Ovary (tissue), 9 donors: ENCODE measurements around the gene FAM162B. TPM values are rescaled to one million over a fixed set of nuclear protein-coding genes. Genes with fewer than 3 reads are reported as not detected.
A peak's percentile ranks its signal among the peaks of the same experiment; 100 is the strongest.

Experiments
- DNase-seq, 5 donors: peaks; one replicate each; pipeline ENCODE4 v3.0.0-alpha.2; 2019 to 2020
- H3K27ac ChIP-seq, 2 donors: fragments of 200-600 bp; one replicate each; pipeline versions ENCODE4 v1.5.1 to v1.8.0; 2019 to 2022
- H3K27me3 ChIP-seq: fragments of 200-600 bp; one replicate; pipeline ENCODE4 v1.8.0; 2022
- H3K36me3 ChIP-seq: fragments of 200-600 bp; sonication (generic); one replicate; pipeline ENCODE4 v1.5.1; 2019
- H3K4me1 ChIP-seq: one replicate; pipeline ENCODE4 v1.8.1; 2013; ENCODE audit warnings: mild to moderate bottlenecking, moderate library complexity; ENCODE audit not compliant: insufficient read depth
- H3K4me3 ChIP-seq: fragments of 200-600 bp; sonication (generic); one replicate; pipeline ENCODE4 v1.5.1; 2017
- H3K9me3 ChIP-seq, 2 donors: fragments of 200-600 bp in 1 of 2; sonication (generic) in 1 of 2; one replicate each; pipeline versions ENCODE4 v1.5.1 to v1.8.1; 2013 to 2019; ENCODE audit warnings: mild to moderate bottlenecking in 1 of 2, moderate library complexity in 1 of 2
- CTCF ChIP-seq, 3 donors: fragments of 450-650 bp in 2 of 3; fragments of 200-600 bp in 1 of 3; IDR thresholded peaks; one replicate each; pipeline versions ENCODE4 v1.5.1 to v1.8.0; 2016 to 2022; ENCODE audit warnings: antibody characterized with exemption in 3 of 3, mild to moderate bottlenecking in 1 of 3
- EP300 ChIP-seq: sonication (generic); formaldehyde crosslinking; IDR thresholded peaks from one replicate; pipeline ENCODE4 v1.6.1; 2017; ENCODE audit warnings: antibody characterized with exemption
- POLR2A ChIP-seq: fragments of 450-650 bp; IDR thresholded peaks from one replicate; pipeline ENCODE4 v1.6.1; 2017; ENCODE audit warnings: antibody characterized with exemption, mild to moderate bottlenecking, moderate library complexity
- WGBS, 3 donors: extraction: QIAGEN DNeasy Blood & Tissue Kit in 1 of 3; methylation state at CpG; one replicate each; pipeline versions ENCODE4 v1.1.5 to v1.1.7; 2013 to 2017; 5-methylcytosine and 5-hydroxymethylcytosine counted together
- intact Hi-C, 4 donors: fragments of 100-400 bp; cut with DNase I; formaldehyde crosslinking; loops; one replicate each; pipeline versions ENCODE4 v1.11.0 to v1.15.1; 2022 to 2023
- polyA plus RNA-seq, 2 donors: library from polyadenylated mRNA; stranded (reverse); fragments of 200-250 nt in 1 of 2; fragments of 350-450 nt in 1 of 2; fragmentation: Illumina TruSeq in 1 of 2; extraction: RNeasy Lipid Tissue Mini Kit (QIAGEN cat#74804) in 1 of 2; gene quantifications; one replicate each; pipeline ENCODE4 v1.2.3, GENCODE V29; 2013 to 2014
- total RNA-seq, 7 donors: library from RNA; depleted of rRNA in 2 of 7; stranded (reverse); fragments of >200 nt in 2 of 7; fragmentation: NEBNext Ultra II Directional in 3 of 7; extraction: Animal tissue kit (Norgen Biotek cat#: 25700) in 3 of 7; gene quantifications; one replicate each; pipeline versions ENCODE4 v1.1.0 to v1.2.4, GENCODE V29; 2016 to 2023
- donor health status: DM: no; HTN: no; CAD: no; lungs with moderate emphysema.
- donor health status: DM: no; HTN: no; CAD: no.
- donor health status: Bipolar disorder and iron deficiency.
- donor health status: DM: yes; HTN: yes; CAD: no.
- donor health status: DM: no; HTN: no; CAD: no.
- donor health status: DM: yes; HTN: yes; CAD: no.

Gene FAM162B
- total and polyA plus RNA-seq, 9 donors: 2.2 to 11.6 (median 6.4) TPM

GRCh38 chr6:116773886-116774285, 8.4 kb upstream of the FAM162B start:
- TF ChIP-seq CTCF (IDR thresholded peaks at IDR 0.05) (no peak), POLR2A (no peak), EP300 (no peak)
- Histone ChIP-seq H3K9me3 (no peaks in the 10 kb centered on the region), H3K27ac (no peak overlapping the region), H3K4me1 (no peaks in the 10 kb centered on the region), H3K27me3 (no peaks in the 10 kb centered on the region), H3K4me3 (no peak overlapping the region), H3K36me3 (no peaks in the 10 kb centered on the region)
- no peak for DNase-seq
- WGBS, 3 donors: 59 to 69% (median 59%) methylated on average over 1 of the region's 1 CpG
- intact Hi-C loops: no loop called here

GRCh38 chr6:116772450-116772849, 6.9 kb upstream of the FAM162B start:
- H3K9me3 ChIP-seq: no peaks in the 10 kb centered on the region
- H3K27ac ChIP-seq: no peak overlapping the region
- H3K4me3 ChIP-seq: no peak overlapping the region
- no peaks in the 10 kb centered on the region for H3K36me3 ChIP-seq
- no peak for DNase-seq
- no peaks in the 10 kb centered on the region for H3K4me1 ChIP-seq
- WGBS, 3 donors: 75 to 87% (median 79%) methylated on average over 1 of the region's 1 CpG
- no peak for TF ChIP-seq POLR2A
- no peaks in the 10 kb centered on the region for H3K27me3 ChIP-seq
- intact Hi-C loops: no loop called here

GRCh38 chr6:116767715-116768114, 2.2 kb upstream of the FAM162B start:
- H3K9me3 ChIP-seq: peaks cover 0 to 4% of the 10 kb centered on the region in 2 donors
- no peak overlapping the region for H3K27ac ChIP-seq
- H3K27me3 ChIP-seq: no peaks in the 10 kb centered on the region
- no peaks in the 10 kb centered on the region for H3K36me3 ChIP-seq
- intact Hi-C loops: no loop called here
- H3K4me3 ChIP-seq: no peak overlapping the region
- WGBS, 3 donors: 22 to 36% (median 33%) methylated on average over 2 of the region's 2 CpGs
- peaks cover 9% of the 10 kb centered on the region for H3K4me1 ChIP-seq
- TF ChIP-seq POLR2A (no peak), EP300 (no peak), CTCF (IDR thresholded peaks at IDR 0.05) (no peak)
- no peak for DNase-seq

GRCh38 chr6:116766506-116767176, 1.1 kb upstream of the FAM162B start:
- Histone ChIP-seq H3K36me3 (no peaks in the 10 kb centered on the region), H3K9me3 (peaks cover 0 to 4% of the 10 kb centered on the region in 2 donors), H3K4me3 (no peak overlapping the region), H3K27ac (no peak overlapping the region), H3K4me1 (peaks cover 9% of the 10 kb centered on the region), H3K27me3 (no peaks in the 10 kb centered on the region)
- intact Hi-C loops: no loop called here
- WGBS, 3 donors: 74 to 80% (median 76%) methylated on average over 5 of the region's 5 CpGs
- DNase-seq: no peak
- TF ChIP-seq POLR2A (no peak), CTCF (IDR thresholded peaks at IDR 0.05) (no peak), EP300 (no peak)

GRCh38 chr6:116764629-116764960, 924 bp downstream of the FAM162B start:
- peak in 4 of 5 donors; percentile 16 to 43 (median 20) for DNase-seq
- WGBS, 3 donors: 31 to 44% (median 39%) methylated on average over 19 of the region's 19 CpGs
- Histone ChIP-seq H3K27me3 (no peaks in the 10 kb centered on the region), H3K36me3 (no peaks in the 10 kb centered on the region), H3K4me3 (peak overlapping the region; percentile 57), H3K4me1 (peaks cover 9% of the 10 kb centered on the region), H3K9me3 (peaks cover 0 to 4% of the 10 kb centered on the region in 2 donors), H3K27ac (no peak overlapping the region)
- intact Hi-C loops: no loop called here
- TF ChIP-seq CTCF (IDR thresholded peaks at IDR 0.05) (no peak), EP300 (no peak), POLR2A (no peak)
